K562 (cell line): ENCODE measurements around the gene TRIM60. TPM values are rescaled to one million over a fixed set of nuclear protein-coding genes. Genes with fewer than 3 reads are reported as not detected.

Experiments used
- ATAC-seq: fragments of 200-7000 bp; cut with Tn5 transposase; 3 replicates; pipeline ENCODE4 v1.9.1; 2020; ENCODE audit warnings: moderate library complexity
- BruUV-seq: library from RNA; stranded (reverse); fragments of 400-500 nt; replicated peaks from 2 replicates; lab custom pipeline; 2021; lab: Mats Ljungman, UMichigan
- CTCF ChIA-PET: fragments of 300-600 bp; formaldehyde crosslinking; extraction: SDS; loops from one replicate; lab custom pipeline; 2021; ENCODE audit warnings: low intra/inter-chr PET ratio; lab: Yijun Ruan, JAX
- POLR2A ChIA-PET: fragments of 300-600, 350-650 bp; sonication (Branson Sonifier 250); formaldehyde crosslinking; extraction: SDS; loops from one replicate; lab custom pipeline; 2021; ENCODE audit warnings: antibody characterized with exemption, inconsistent platforms; lab: Yijun Ruan, JAX
- DNase-seq, 4 experiments: peaks; one replicate each; pipeline versions ENCODE4 v3.0.0 to v3.0.0-alpha.2; 2011 to 2018; ENCODE audit warnings: low spot score in 3 of 4, mixed read lengths in 3 of 4; ENCODE audit errors: extremely low read depth in 1 of 4
- FAIRE-seq: peaks from 2 replicates; lab custom pipeline; 2011; peaks lifted over from hg19 to GRCh38; lab: Jason Lieb, UNC
- H2AFZ ChIP-seq: 2 replicates; pipeline ENCODE4 v1.6.0; 2011; ENCODE audit warnings: low read depth, low read length, control low read depth, inconsistent platforms
- H3K27ac ChIP-seq: fragments of 200-600 bp; 3 replicates; pipeline ENCODE4 v1.8.0; 2011; ENCODE audit warnings: low read depth, mild to moderate bottlenecking, control low read depth, inconsistent platforms, low read length, moderate library complexity, mixed read lengths; ENCODE audit errors: extremely low read depth
- H3K27me3 ChIP-seq, 2 experiments: fragments of 300-600 bp in 1 of 2; 2 replicates in 1 of 2; 3 replicates in 1 of 2; pipeline versions ENCODE4 v1.6.0 to v1.8.0; 2011; ENCODE audit warnings: inconsistent platforms in 2 of 2, low read length in 2 of 2, mild to moderate bottlenecking in 1 of 2, mixed read lengths in 1 of 2, moderate library complexity in 1 of 2; ENCODE audit not compliant: control insufficient read depth in 2 of 2, insufficient read depth in 2 of 2
- H3K36me3 ChIP-seq: fragments of 300-600 bp; 3 replicates; pipeline ENCODE4 v1.8.0; 2011; ENCODE audit warnings: mild to moderate bottlenecking, low read length, inconsistent platforms; ENCODE audit not compliant: control insufficient read depth, insufficient read depth
- H3K4me1 ChIP-seq, 2 experiments: fragments of 200-600 bp in 1 of 2; replicated peaks in 1 of 2; 2 replicates in 1 of 2; 3 replicates in 1 of 2; pipeline versions ENCODE4 v1.5.1 to v1.8.0; 2011; ENCODE audit warnings: inconsistent platforms in 2 of 2, low read length in 2 of 2, mild to moderate bottlenecking in 1 of 2, mixed read lengths in 1 of 2, moderate library complexity in 1 of 2; ENCODE audit not compliant: control insufficient read depth in 2 of 2, insufficient read depth in 2 of 2
- H3K4me2 ChIP-seq: 2 replicates; pipeline ENCODE4 v1.6.1; 2011; ENCODE audit warnings: low read length, control low read depth, inconsistent platforms, mixed read lengths; ENCODE audit not compliant: insufficient read depth
- H3K4me3 ChIP-seq: fragments of 200-600 bp; sonication (generic), shearing (Covaris generic); 2 replicates; pipeline ENCODE4 v1.5.1; 2016; ENCODE audit warnings: control low read depth, inconsistent platforms
- H3K79me2 ChIP-seq: fragments of 200-600 bp; 3 replicates; pipeline ENCODE4 v1.8.0; 2011; ENCODE audit warnings: low read length, inconsistent platforms; ENCODE audit not compliant: control insufficient read depth, insufficient read depth
- H3K9ac ChIP-seq, 2 experiments: 2 replicates each; pipeline versions ENCODE4 v1.6.0 to v1.6.1; 2011; ENCODE audit warnings: low read depth in 2 of 2, low read length in 2 of 2, control low read depth in 1 of 2, inconsistent platforms in 1 of 2, mild to moderate bottlenecking in 1 of 2, mixed read lengths in 1 of 2; ENCODE audit not compliant: insufficient read depth in 1 of 2
- H3K9me1 ChIP-seq: one replicate; pipeline ENCODE4 v1.6.0; 2011; ENCODE audit warnings: inconsistent platforms, mild to moderate bottlenecking, low read length, moderate library complexity; ENCODE audit not compliant: control insufficient read depth, insufficient read depth
- H3K9me3 ChIP-seq: replicated peaks from 2 replicates; pipeline ENCODE4 v1.5.1; 2011; ENCODE audit warnings: low read depth, low read length, inconsistent platforms; ENCODE audit not compliant: control insufficient read depth, insufficient read depth
- H4K20me1 ChIP-seq: replicated peaks from 2 replicates; pipeline ENCODE4 v1.6.1; 2011; ENCODE audit warnings: low read length, inconsistent platforms, mixed read lengths; ENCODE audit not compliant: control insufficient read depth, insufficient read depth
- ATF7 ChIP-seq: fragments of 450-650 bp; IDR thresholded peaks from 2 replicates; pipeline ENCODE4 v1.7.1; 2014; ENCODE audit warnings: mild to moderate bottlenecking, moderate library complexity
- CTCFL ChIP-seq: IDR thresholded peaks from 2 replicates; pipeline ENCODE4 v1.6.1; 2011; ENCODE audit warnings: borderline replicate concordance, low read depth, mild to moderate bottlenecking, moderate library complexity, low read length; ENCODE audit not compliant: insufficient read depth, poor library complexity, severe bottlenecking
- ETS2 ChIP-seq: IDR thresholded peaks from 2 replicates; pipeline ENCODE4 v1.6.1; 2016; ENCODE audit warnings: borderline replicate concordance, missing genetic modification characterization, mild to moderate bottlenecking, moderate library complexity, missing compliant biosample characterization; ENCODE audit not compliant: poor library complexity, severe bottlenecking
- FOXA1 ChIP-seq: fragments of 450-650 bp; IDR thresholded peaks from 2 replicates; pipeline ENCODE4 v1.6.1; 2016; ENCODE audit warnings: mild to moderate bottlenecking, borderline replicate concordance
- ID3 ChIP-seq, 2 experiments: fragments of 250-450 bp in 1 of 2; fragments of 450-650 bp in 1 of 2; sonication (Bioruptor Pico) in 1 of 2; IDR thresholded peaks; 2 replicates each; pipeline versions ENCODE4 v1.6.1 to v1.8.0; 2016 to 2021; ENCODE audit warnings: mild to moderate bottlenecking in 2 of 2, moderate library complexity in 2 of 2, missing compliant biosample characterization in 1 of 2, missing genetic modification characterization in 1 of 2
- KAT2B ChIP-seq: IDR thresholded peaks from one replicate; pipeline ENCODE4 v1.6.1; 2012; ENCODE audit warnings: low read depth, mild to moderate bottlenecking, control low read depth, inconsistent platforms, low read length, moderate library complexity
- TBP ChIP-seq: optimal IDR thresholded peaks from 2 replicates; pipeline ENCODE3; 2011; ENCODE audit warnings: low read depth, low read length, improper control_type of control experiment
- TCF3 ChIP-seq: sonication (generic); formaldehyde crosslinking; IDR thresholded peaks from 2 replicates; pipeline ENCODE4 v1.4.0; 2020; ENCODE audit warnings: mild to moderate bottlenecking, missing genetic modification reagents
- WGBS: fragments of 100-300 bp; shearing (Covaris generic); methylation state at CpG from one replicate; pipeline ENCODE4 v1.1.6; 2016; ENCODE audit warnings: low coverage, mixed read lengths; ENCODE audit not compliant: insufficient coverage; ENCODE audit errors: missing lambda C conversion rate; 5-methylcytosine and 5-hydroxymethylcytosine counted together
- in situ Hi-C: fragments of 300-500 bp; cut with MboI; formaldehyde crosslinking; loops from 4 replicates; pipeline ENCODE4 v1.15.0; 2018; ENCODE audit warnings: inconsistent platforms, mixed read lengths
- intact Hi-C: fragments of 100-400 bp; cut with micrococcal nuclease; formaldehyde crosslinking; loops from 2 replicates; pipeline ENCODE4 v1.14.2; 2022
- polyA plus RNA-seq, 8 experiments: library from polyadenylated mRNA; depleted of rRNA in 4 of 8; stranded (reverse) in 5 of 8; unstranded in 3 of 8; fragments of >200 nt; fragmentation: Nextera tagmentation in 2 of 8; fragmentation: Illumina TruSeq in 1 of 8; extraction: Ambion mirVana in 2 of 8; extraction: Trizol in 1 of 8; gene quantifications; 2 replicates each; pipeline versions ENCODE4 v1.2.1 to v1.2.3, GENCODE V29; 2011 to 2014; ENCODE audit warnings: inconsistent platforms in 1 of 8, missing spikeins in 1 of 8
- total RNA-seq, 7 experiments: library from RNA; depleted of rRNA in 6 of 7; stranded (reverse); fragments of >200 nt in 6 of 7; fragmentation: Illumina TruSeq in 2 of 7; extraction: Trizol in 2 of 7; gene quantifications; 2 replicates each; pipeline versions ENCODE4 v1.2.1 to v1.2.3, GENCODE V29; 2011 to 2021; ENCODE audit warnings: low replicate concordance in 1 of 7
- TF ChIP-seq, protein P1 (sequence below), 3 experiments: IDR thresholded peaks in 2 of 3; conservative IDR thresholded peaks in 1 of 3; 2 replicates each; pipeline ENCODE4 v1.5.1; 2011 to 2012; ENCODE audit warnings: low read length in 3 of 3, mild to moderate bottlenecking in 3 of 3, control low read depth in 2 of 3, improper control_type of control experiment in 1 of 3, inconsistent platforms in 1 of 3, low read depth in 1 of 3, mixed read lengths in 1 of 3, moderate library complexity in 1 of 3; ENCODE audit not compliant: insufficient read depth in 2 of 3
- TF ChIP-seq, protein P2 (sequence below): sonication (generic); formaldehyde crosslinking; IDR thresholded peaks from 2 replicates; pipeline ENCODE4 v1.5.0; 2020; ENCODE audit warnings: missing genetic modification reagents
- TF ChIP-seq, protein P3 (sequence below): sonication (generic); formaldehyde crosslinking; IDR thresholded peaks from 2 replicates; pipeline ENCODE4 v1.8.0; 2022; ENCODE audit warnings: mild to moderate bottlenecking, missing genetic modification reagents

The TRIM60 gene
- total and polyA plus RNA-seq, 9 of the 15 experiments (the other 6 are each of a cell fraction or from before 2014, with no cell fraction given): not detected

DNA sequence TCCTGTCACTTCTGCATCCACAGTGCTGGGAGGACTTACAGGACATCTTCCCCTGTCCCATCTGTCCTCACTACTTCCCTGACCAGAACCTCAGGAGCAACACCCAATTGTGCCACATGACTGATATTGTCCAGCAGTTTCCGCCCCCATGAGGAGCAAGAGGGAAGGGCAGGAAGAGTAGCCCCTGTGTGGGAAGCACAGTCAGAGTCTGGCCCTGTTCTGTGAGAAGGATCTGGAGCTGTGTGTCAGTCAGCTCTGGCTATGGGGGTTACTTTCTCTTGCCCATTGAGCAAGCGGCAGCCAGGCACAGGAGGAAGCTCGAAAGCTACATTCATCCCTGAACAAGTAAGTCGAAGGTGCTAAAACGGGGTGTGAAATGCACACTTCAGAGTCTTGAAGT, 14.8 kb upstream of the TRIM60 start:
- FAIRE-seq (peak; percentile 91), DNase-seq (peak; percentile 29 to 39 (median 32)), ATAC-seq (peak; percentile 99)
- Histone ChIP-seq H3K27ac (no peak overlapping the region), H3K4me1 (no peaks in the 10 kb centered on the region), H3K9me3 (no peaks in the 10 kb centered on the region), H3K9ac (no peak overlapping the region), H3K27me3 (peaks cover 8 to 22% of the 10 kb centered on the region in 2 experiments; a peak in 4 of 5 replicates), H4K20me1 (no peaks in the 10 kb centered on the region), H3K36me3 (no peaks in the 10 kb centered on the region), H3K4me2 (no peak overlapping the region), H3K79me2 (no peaks in the 10 kb centered on the region), H3K4me3 (no peak overlapping the region), H2AFZ (no peak overlapping the region), H3K9me1 (no peaks in the 10 kb centered on the region)
- intact Hi-C loops: no loop called here
- in situ Hi-C loops: no loop called here
- ChIA-PET POLR2A (no interaction called here), CTCF (no interaction called here)
- BruUV-seq: no TSS peak
- WGBS: 0% methylated on average over 5 of the region's 5 CpGs
- TF ChIP-seq TBP (no peak), TCF3 (CRISPR knock-in tag) (no peak), FOXA1 (no peak), CTCFL (peak; percentile 38), ETS2 (no peak), ID3 (CRISPR knock-in tag; IDR thresholded peaks at IDR 0.05) (no peak), ID3 (tag; IDR thresholded peaks at IDR 0.05) (no peak), KAT2B (no peak), ATF7 (no peak)
- TF ChIP-seq, protein P1, sequence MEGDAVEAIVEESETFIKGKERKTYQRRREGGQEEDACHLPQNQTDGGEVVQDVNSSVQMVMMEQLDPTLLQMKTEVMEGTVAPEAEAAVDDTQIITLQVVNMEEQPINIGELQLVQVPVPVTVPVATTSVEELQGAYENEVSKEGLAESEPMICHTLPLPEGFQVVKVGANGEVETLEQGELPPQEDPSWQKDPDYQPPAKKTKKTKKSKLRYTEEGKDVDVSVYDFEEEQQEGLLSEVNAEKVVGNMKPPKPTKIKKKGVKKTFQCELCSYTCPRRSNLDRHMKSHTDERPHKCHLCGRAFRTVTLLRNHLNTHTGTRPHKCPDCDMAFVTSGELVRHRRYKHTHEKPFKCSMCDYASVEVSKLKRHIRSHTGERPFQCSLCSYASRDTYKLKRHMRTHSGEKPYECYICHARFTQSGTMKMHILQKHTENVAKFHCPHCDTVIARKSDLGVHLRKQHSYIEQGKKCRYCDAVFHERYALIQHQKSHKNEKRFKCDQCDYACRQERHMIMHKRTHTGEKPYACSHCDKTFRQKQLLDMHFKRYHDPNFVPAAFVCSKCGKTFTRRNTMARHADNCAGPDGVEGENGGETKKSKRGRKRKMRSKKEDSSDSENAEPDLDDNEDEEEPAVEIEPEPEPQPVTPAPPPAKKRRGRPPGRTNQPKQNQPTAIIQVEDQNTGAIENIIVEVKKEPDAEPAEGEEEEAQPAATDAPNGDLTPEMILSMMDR (IDR thresholded peaks at IDR 0.05 in 2 of 3, conservative IDR thresholded peaks at IDR 0.05 in 1 of 3; ENCODE audit: insufficient read depth in 2 of 3, low read depth in 1 of 3, low read length in 3 of 3): peak; percentile 45 to 58 (median 51)
- TF ChIP-seq, protein P2, sequence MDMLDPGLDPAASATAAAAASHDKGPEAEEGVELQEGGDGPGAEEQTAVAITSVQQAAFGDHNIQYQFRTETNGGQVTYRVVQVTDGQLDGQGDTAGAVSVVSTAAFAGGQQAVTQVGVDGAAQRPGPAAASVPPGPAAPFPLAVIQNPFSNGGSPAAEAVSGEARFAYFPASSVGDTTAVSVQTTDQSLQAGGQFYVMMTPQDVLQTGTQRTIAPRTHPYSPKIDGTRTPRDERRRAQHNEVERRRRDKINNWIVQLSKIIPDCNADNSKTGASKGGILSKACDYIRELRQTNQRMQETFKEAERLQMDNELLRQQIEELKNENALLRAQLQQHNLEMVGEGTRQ: peak; percentile 43; the same call in 1 of the 2 replicates
- TF ChIP-seq, protein P3, sequence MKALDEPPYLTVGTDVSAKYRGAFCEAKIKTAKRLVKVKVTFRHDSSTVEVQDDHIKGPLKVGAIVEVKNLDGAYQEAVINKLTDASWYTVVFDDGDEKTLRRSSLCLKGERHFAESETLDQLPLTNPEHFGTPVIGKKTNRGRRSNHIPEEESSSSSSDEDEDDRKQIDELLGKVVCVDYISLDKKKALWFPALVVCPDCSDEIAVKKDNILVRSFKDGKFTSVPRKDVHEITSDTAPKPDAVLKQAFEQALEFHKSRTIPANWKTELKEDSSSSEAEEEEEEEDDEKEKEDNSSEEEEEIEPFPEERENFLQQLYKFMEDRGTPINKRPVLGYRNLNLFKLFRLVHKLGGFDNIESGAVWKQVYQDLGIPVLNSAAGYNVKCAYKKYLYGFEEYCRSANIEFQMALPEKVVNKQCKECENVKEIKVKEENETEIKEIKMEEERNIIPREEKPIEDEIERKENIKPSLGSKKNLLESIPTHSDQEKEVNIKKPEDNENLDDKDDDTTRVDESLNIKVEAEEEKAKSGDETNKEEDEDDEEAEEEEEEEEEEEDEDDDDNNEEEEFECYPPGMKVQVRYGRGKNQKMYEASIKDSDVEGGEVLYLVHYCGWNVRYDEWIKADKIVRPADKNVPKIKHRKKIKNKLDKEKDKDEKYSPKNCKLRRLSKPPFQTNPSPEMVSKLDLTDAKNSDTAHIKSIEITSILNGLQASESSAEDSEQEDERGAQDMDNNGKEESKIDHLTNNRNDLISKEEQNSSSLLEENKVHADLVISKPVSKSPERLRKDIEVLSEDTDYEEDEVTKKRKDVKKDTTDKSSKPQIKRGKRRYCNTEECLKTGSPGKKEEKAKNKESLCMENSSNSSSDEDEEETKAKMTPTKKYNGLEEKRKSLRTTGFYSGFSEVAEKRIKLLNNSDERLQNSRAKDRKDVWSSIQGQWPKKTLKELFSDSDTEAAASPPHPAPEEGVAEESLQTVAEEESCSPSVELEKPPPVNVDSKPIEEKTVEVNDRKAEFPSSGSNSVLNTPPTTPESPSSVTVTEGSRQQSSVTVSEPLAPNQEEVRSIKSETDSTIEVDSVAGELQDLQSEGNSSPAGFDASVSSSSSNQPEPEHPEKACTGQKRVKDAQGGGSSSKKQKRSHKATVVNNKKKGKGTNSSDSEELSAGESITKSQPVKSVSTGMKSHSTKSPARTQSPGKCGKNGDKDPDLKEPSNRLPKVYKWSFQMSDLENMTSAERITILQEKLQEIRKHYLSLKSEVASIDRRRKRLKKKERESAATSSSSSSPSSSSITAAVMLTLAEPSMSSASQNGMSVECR (CRISPR knock-in tag): no peak
